HepG2 (cell line): Measurements from ENCODE around the gene CYCS. TPM values are rescaled to one million over a fixed set of nuclear protein-coding genes. Genes with fewer than 3 reads are reported as not detected.

Experiments
- CEBPB ChIP-seq: IDR thresholded peaks from 2 replicates; pipeline ENCODE4 v1.6.1; 2011; ENCODE audit warnings: low read depth, low read length, improper control_type of control experiment, borderline replicate concordance
- KMT2A ChIP-seq: sonication (generic); formaldehyde crosslinking; IDR thresholded peaks from 2 replicates; pipeline ENCODE4 v1.4.0; 2020; ENCODE audit warnings: missing genetic modification reagents
- RBFOX2 ChIP-seq: fragments of 200-400 bp; formaldehyde crosslinking; IDR thresholded peaks from 2 replicates; pipeline ENCODE4 v1.6.1; 2017; ENCODE audit warnings: low read depth, mild to moderate bottlenecking, low read length
- RXRB ChIP-seq: IDR thresholded peaks from 2 replicates; pipeline ENCODE4 v1.6.1; 2016; ENCODE audit warnings: borderline replicate concordance, missing genetic modification reagents, missing compliant biosample characterization
- TFE3 ChIP-seq: IDR thresholded peaks from 2 replicates; pipeline ENCODE4 v1.6.1; 2016
- XBP1 ChIP-seq: sonication (generic); formaldehyde crosslinking; IDR thresholded peaks from 2 replicates; pipeline ENCODE4 v1.5.0; 2020; ENCODE audit warnings: missing genetic modification reagents
- ZBED4 ChIP-seq: sonication (generic); formaldehyde crosslinking; IDR thresholded peaks from 2 replicates; pipeline ENCODE4 v1.4.0; 2020; ENCODE audit warnings: missing genetic modification reagents, borderline replicate concordance
- ZBTB4 ChIP-seq: sonication (generic); formaldehyde crosslinking; IDR thresholded peaks from 2 replicates; pipeline ENCODE4 v1.4.0; 2020; ENCODE audit warnings: missing genetic modification reagents, mild to moderate bottlenecking, borderline replicate concordance
- ZKSCAN5 ChIP-seq: sonication (generic); formaldehyde crosslinking; IDR thresholded peaks from 2 replicates; pipeline ENCODE4 v1.5.1; 2020; ENCODE audit warnings: mild to moderate bottlenecking, missing genetic modification reagents
- ZNF512 ChIP-seq: sonication (generic); formaldehyde crosslinking; IDR thresholded peaks from 2 replicates; pipeline ENCODE4 v1.4.0; 2020; ENCODE audit warnings: mild to moderate bottlenecking, missing genetic modification reagents
- ZNF598 ChIP-seq: sonication (generic); formaldehyde crosslinking; IDR thresholded peaks from 2 replicates; pipeline ENCODE4 v1.5.1; 2020; ENCODE audit warnings: mild to moderate bottlenecking, missing genetic modification reagents, borderline replicate concordance
- ZNF691 ChIP-seq: sonication (generic); formaldehyde crosslinking; IDR thresholded peaks from 2 replicates; pipeline ENCODE4 v1.4.0; 2020; ENCODE audit warnings: missing genetic modification reagents, low read depth, mild to moderate bottlenecking, borderline replicate concordance
- ZNF749 ChIP-seq: sonication (generic); formaldehyde crosslinking; IDR thresholded peaks from 2 replicates; pipeline ENCODE4 v1.8.0; 2022; ENCODE audit warnings: mild to moderate bottlenecking, missing genetic modification reagents, moderate library complexity, borderline replicate concordance
- polyA plus RNA-seq, 8 experiments: library from polyadenylated mRNA; depleted of rRNA in 3 of 8; stranded (reverse) in 7 of 8; unstranded in 1 of 8; fragments of >200 nt; fragmentation: Illumina TruSeq in 4 of 8; extraction: Trizol in 4 of 8; gene quantifications; 2 replicates each; pipeline versions ENCODE4 v1.2.1 to v1.2.3, GENCODE V29; 2011 to 2016; ENCODE audit warnings: low read depth in 4 of 8, missing spikeins in 1 of 8, mixed read lengths in 1 of 8; ENCODE audit not compliant: insufficient read depth in 1 of 8
- total RNA-seq, 5 experiments: library from RNA; depleted of rRNA; stranded (reverse); fragments of >200 nt; fragmentation: Illumina TruSeq; extraction: Trizol; gene quantifications; 2 replicates each; pipeline ENCODE4 v1.2.3, GENCODE V29; 2016; ENCODE audit warnings: low read depth in 1 of 5
- TF ChIP-seq, protein P1 (sequence below): sonication (generic); formaldehyde crosslinking; IDR thresholded peaks from 2 replicates; pipeline ENCODE4 v1.5.0; 2020; ENCODE audit warnings: mild to moderate bottlenecking, missing genetic modification reagents, moderate library complexity

Gene CYCS
- total and polyA plus RNA-seq, 2 of the 13 experiments (the other 11 are each of a cell fraction or from before 2014, with no cell fraction given) = 35.9 to 202 TPM

- TF ChIP-seq ZNF512 (no peak), ZNF598 (0 out of 2 replicates have a peak, but pooled peaks have one; percentile 40), RXRB (peak; percentile 77), ZBED4 (CRISPR knock-in tag) (no peak), TFE3 (peak; percentile 60), XBP1 (CRISPR knock-in tag) (no peak), ZBTB4 (CRISPR knock-in tag) (0 out of 2 replicates have a peak, but pooled peaks have one; percentile 52), KMT2A (CRISPR knock-in tag) (peak; percentile 96), RBFOX2 (peak; percentile 97), ZNF749 (CRISPR knock-in tag) (no peak), ZNF691 (CRISPR knock-in tag) (peak; percentile 47), ZKSCAN5 (CRISPR knock-in tag) (peak; percentile 91), CEBPB (peak; percentile 77; the same call in 1 of the 2 replicates)
- TF ChIP-seq, protein P1, sequence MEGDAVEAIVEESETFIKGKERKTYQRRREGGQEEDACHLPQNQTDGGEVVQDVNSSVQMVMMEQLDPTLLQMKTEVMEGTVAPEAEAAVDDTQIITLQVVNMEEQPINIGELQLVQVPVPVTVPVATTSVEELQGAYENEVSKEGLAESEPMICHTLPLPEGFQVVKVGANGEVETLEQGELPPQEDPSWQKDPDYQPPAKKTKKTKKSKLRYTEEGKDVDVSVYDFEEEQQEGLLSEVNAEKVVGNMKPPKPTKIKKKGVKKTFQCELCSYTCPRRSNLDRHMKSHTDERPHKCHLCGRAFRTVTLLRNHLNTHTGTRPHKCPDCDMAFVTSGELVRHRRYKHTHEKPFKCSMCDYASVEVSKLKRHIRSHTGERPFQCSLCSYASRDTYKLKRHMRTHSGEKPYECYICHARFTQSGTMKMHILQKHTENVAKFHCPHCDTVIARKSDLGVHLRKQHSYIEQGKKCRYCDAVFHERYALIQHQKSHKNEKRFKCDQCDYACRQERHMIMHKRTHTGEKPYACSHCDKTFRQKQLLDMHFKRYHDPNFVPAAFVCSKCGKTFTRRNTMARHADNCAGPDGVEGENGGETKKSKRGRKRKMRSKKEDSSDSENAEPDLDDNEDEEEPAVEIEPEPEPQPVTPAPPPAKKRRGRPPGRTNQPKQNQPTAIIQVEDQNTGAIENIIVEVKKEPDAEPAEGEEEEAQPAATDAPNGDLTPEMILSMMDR = no peak
Observed at GRCh38 chr7:25125137-25125946, at the start of gene CYCS (continued).
